SK-N-MC (cell line): ENCODE measurements around the gene UBXN2A.

Source experiments
- DNase-seq: peaks from one replicate; pipeline ENCODE4 v3.0.0-alpha.2; 2011; ENCODE audit warnings: low read depth, low spot score
- H3K27ac ChIP-seq: fragments of 200-600 bp; sonication (generic); 2 replicates; pipeline ENCODE4 v1.5.1; 2016; ENCODE audit warnings: mixed run types
- H3K36me3 ChIP-seq: fragments of 200-600 bp; sonication (generic); 2 replicates; pipeline ENCODE4 v1.6.1; 2017; ENCODE audit warnings: antibody characterized with exemption, low read length, mixed read lengths; ENCODE audit not compliant: insufficient read depth
- H3K4me3 ChIP-seq: fragments of 200-600 bp; sonication (generic); 2 replicates; pipeline ENCODE4 v1.5.1; 2016
- H3K9ac ChIP-seq: fragments of 200-600 bp; sonication (generic); 2 replicates; pipeline ENCODE4 v1.8.0; 2017; ENCODE audit warnings: mixed run types, mixed read lengths; ENCODE audit not compliant: insufficient read length
- H3K9me3 ChIP-seq: fragments of 200-600 bp; sonication (generic); 2 replicates; pipeline ENCODE4 v1.6.1; 2017; ENCODE audit warnings: low read depth, mild to moderate bottlenecking, antibody characterized with exemption, low read length, moderate library complexity, mixed read lengths
- EZH2 ChIP-seq: fragments of 200-600 bp; sonication (generic); IDR thresholded peaks from one replicate; pipeline ENCODE4 v1.6.1; 2017; ENCODE audit warnings: antibody characterized with exemption
- FOXP2 ChIP-seq: optimal IDR thresholded peaks from 2 replicates; pipeline ENCODE3; 2011; ENCODE audit warnings: mild to moderate bottlenecking, moderate library complexity; ENCODE audit not compliant: insufficient read depth; ENCODE audit errors: extremely low read length, control extremely low read depth
- POLR2AphosphoS5 ChIP-seq: IDR thresholded peaks from 2 replicates; pipeline ENCODE4 v1.6.1; 2012; ENCODE audit warnings: mild to moderate bottlenecking, low read depth, low read length, borderline replicate concordance

The UBXN2A gene

DNA sequence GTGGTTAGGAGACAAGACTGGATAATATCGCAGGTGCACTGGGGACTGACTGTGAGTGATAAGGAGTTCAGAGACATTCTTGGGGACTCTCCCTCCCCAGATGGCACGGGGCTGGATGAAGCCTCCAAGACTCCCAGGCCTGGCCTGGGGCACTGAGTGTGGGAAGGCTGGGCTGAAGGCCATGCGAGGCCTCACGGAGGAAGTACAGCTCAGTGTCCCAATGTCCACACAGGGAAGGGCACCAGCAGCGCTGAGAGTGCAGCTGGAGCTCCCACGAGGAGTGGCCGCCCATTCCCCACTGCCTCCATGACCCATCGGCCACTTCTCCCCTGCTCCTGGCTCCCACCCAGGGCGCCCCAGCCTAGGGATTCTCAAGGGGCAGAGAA lies 76.1 kb downstream of the UBXN2A start:
- no peaks in the 10 kb centered on the region for H3K36me3 ChIP-seq
- no peak overlapping the region for H3K4me3 ChIP-seq
- TF ChIP-seq FOXP2 (no peak), POLR2AphosphoS5 (no peak), EZH2 (no peak)
- H3K9me3 ChIP-seq, result no peaks in the 10 kb centered on the region
- no peak for DNase-seq
- H3K9ac ChIP-seq, result no peak overlapping the region
- H3K27ac ChIP-seq, result no peak overlapping the region

DNA sequence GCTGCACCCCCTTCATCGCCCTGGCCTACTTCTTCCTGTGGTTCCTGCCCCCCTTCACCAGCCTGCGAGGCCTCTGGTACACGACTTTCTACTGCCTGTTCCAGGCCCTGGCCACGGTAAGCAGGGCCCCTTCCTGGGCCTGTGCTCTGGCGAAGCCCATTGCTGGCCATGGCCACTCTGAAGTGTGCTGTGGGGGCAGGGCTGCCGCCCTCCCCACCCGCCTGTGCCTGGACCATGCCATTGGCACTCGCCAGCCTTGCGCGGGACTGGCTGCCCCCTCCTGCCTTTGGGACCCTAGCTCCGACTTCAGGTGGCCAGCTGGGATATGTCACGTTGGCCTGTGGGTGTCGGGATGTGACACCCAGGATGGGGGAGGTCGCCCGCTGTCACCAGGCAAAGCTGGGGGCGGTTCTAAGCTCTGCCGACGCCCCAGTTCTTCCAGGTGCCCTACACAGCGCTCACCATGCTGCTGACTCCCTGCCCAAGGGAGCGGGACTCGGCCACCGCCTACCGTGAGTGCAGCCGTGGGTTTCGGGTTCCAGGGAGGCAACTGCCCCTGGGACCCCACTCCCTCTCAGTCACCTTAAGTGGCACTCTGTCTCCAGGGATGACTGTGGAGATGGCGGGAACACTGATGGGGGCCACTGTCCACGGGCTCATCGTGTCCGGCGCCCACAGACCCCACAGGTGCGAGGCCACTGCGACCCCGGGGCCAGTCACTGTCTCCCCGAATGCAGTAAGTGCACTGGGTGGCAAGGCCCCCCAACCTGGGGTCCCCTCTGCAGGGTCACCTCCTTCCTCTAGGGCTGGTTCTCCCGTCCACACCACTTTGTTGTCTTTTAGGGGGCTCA lies 76.8 kb downstream of the UBXN2A start:
- no peak overlapping the region for H3K27ac ChIP-seq
- no peak for TF ChIP-seq POLR2AphosphoS5
- TF ChIP-seq FOXP2, result no peak
- no peak for TF ChIP-seq EZH2

DNA sequence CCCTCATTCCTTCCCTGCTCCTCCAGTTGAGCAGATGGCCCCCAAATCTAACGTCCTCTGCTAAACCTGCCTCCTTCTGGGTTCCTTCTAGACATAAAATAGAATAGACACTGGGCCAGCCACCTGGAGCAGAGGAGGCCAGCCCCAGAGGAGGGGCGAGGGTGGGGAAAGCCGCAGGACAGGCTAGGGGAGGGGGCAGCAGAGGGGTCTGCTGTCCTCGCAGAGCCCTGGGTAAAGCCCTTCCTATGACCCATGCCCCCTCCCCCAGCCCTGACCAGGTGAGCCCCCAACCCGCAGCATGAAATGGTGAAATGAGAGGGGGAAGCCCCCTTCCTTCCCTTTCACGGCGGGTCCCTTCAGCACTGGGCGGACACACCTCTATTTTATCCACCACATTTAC lies 77.4 kb downstream of the UBXN2A start:
- no peak for DNase-seq
- no peak overlapping the region for H3K4me3 ChIP-seq
- no peak overlapping the region for H3K9ac ChIP-seq
- H3K27ac ChIP-seq, result no peak overlapping the region
- H3K9me3 ChIP-seq, result no peaks in the 10 kb centered on the region
- TF ChIP-seq FOXP2 (no peak), POLR2AphosphoS5 (no peak), EZH2 (no peak)
- H3K36me3 ChIP-seq, result no peaks in the 10 kb centered on the region

More for the DNA sequence above, 76.8 kb downstream of the UBXN2A start:
- DNase-seq, result no peak
- H3K9me3 ChIP-seq, result no peaks in the 10 kb centered on the region
- H3K4me3 ChIP-seq, result no peak overlapping the region
- no peaks in the 10 kb centered on the region for H3K36me3 ChIP-seq
- H3K9ac ChIP-seq, result no peak overlapping the region

DNA sequence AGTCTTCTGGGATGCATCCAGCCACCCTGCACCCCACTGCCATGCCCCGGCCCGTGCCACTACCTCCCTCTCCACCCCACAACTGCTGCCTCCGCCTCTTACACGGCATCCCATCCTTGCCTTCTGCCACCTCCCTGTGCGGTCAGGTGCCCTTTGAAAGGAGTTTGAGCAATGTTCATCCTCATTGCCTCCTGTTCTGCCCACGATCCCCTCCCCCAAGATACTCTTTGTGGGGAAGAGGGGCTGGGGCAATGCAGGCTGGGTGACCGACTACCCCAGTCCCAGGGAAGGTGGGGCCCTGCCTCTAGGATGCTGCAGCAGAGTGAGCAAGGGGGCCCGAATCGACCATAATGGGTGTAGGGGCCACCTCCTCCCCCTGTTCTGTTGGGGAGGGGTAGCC lies 78.0 kb downstream of the UBXN2A start:
- no peaks in the 10 kb centered on the region for H3K9me3 ChIP-seq
- no peak overlapping the region for H3K9ac ChIP-seq
- no peak for TF ChIP-seq EZH2
- no peak for TF ChIP-seq FOXP2
- no peak for TF ChIP-seq POLR2AphosphoS5
- no peak for DNase-seq
- H3K36me3 ChIP-seq, result no peaks in the 10 kb centered on the region; the same call in 1 of the 2 replicates
- no peak overlapping the region for H3K4me3 ChIP-seq
- H3K27ac ChIP-seq, result no peak overlapping the region

DNA sequence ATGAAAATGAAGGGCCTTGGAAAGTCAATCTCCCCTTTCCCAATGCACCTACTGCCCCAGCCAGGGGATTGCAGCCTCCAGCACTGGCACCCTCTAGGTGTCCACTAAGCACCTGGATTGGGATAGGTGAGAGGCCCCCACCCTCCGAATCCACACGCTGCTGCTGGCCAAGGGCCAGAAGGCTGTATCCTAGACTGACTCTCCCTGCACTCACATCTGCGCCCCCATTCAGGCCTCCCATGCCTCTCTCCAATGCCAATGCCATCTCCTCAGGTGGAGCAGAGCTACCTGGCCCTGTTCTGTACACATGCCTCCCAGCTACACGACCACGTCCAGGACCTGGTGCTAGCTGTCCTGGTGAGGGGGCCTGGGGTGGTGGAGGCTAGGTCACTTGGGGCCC lies 79.5 kb downstream of the UBXN2A start:
- Histone ChIP-seq H3K27ac (no peak overlapping the region), H3K9ac (no peak overlapping the region), H3K4me3 (no peak overlapping the region), H3K9me3 (no peaks in the 10 kb centered on the region), H3K36me3 (no peaks in the 10 kb centered on the region; the same call in 1 of the 2 replicates)
- DNase-seq, result no peak
- no peak for TF ChIP-seq POLR2AphosphoS5
- TF ChIP-seq EZH2, result no peak
- no peak for TF ChIP-seq FOXP2

DNA sequence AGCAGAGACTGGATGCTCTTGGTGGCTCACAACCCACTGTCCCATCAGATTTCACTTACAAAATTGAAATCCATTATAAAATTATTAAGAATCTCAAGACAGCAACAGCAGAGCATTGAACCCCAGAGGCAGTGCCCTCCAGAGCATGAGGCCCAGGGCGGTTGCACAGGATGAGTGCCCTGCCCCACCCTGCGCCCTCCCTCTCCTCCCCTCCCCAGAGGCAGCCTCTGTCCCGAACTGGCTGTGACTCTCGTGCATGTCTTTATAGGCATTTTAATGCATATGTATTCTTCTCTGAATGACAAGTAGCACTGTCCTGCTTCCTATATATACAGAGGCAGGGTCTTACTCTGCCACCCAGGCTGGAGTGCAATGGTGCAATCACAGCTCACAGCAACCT lies 80.0 kb downstream of the UBXN2A start:
- H3K36me3 ChIP-seq, result no peaks in the 10 kb centered on the region; the same call in 1 of the 2 replicates
- no peak overlapping the region for H3K9ac ChIP-seq
- H3K9me3 ChIP-seq, result no peaks in the 10 kb centered on the region
- H3K27ac ChIP-seq, result no peak overlapping the region
- no peak for DNase-seq
- no peak overlapping the region for H3K4me3 ChIP-seq
- no peak for TF ChIP-seq EZH2
- no peak for TF ChIP-seq FOXP2
- no peak for TF ChIP-seq POLR2AphosphoS5

DNA sequence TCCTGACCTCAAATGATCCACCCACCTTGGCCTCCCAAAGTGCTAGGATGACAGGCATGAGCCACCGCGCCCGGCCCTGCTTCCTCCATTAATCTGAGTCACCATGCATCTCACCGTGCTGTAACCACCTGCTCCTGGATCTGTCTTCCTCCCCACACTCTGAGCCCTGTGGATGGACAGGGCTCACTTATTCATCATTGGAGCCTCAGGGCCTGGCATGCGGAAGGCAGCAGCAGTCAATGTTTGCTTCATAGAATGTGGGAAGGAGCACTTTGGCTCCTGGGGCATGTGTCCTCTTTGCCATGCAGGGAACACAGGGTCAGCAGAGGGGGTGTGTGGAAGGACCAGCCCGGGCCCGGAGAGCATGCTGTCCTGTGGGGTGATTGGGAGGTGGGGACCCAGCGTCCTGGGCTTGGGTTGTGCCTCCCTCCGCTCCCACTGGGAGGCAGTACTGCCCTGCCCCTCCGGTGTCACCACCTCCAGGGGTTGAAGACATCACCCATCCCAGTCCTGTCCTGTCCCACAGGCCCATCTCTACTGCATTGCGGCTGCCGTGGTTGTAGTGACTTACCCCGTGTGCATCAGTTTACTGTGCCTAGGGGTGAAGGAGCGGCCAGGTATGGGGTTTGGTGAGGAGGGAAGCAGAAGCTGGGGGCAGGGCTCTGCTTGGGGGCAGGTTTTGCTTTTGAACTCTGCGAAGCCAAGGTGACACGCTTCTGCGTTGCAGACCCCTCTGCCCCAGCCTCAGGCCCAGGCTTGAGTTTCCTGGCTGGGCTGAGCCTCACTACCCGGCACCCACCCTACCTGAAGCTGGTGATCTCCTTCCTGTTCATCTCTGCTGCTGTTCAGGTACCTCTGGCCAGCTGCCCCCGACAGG lies 81.1 kb downstream of the UBXN2A start:
- DNase-seq, result no peak
- no peak overlapping the region for H3K4me3 ChIP-seq
- H3K9me3 ChIP-seq, result no peaks in the 10 kb centered on the region
- peaks cover 2% of the 10 kb centered on the region; the same call in 1 of the 2 replicates for H3K36me3 ChIP-seq
- TF ChIP-seq POLR2AphosphoS5, result no peak
- H3K27ac ChIP-seq, result no peak overlapping the region
- no peak overlapping the region for H3K9ac ChIP-seq

DNA sequence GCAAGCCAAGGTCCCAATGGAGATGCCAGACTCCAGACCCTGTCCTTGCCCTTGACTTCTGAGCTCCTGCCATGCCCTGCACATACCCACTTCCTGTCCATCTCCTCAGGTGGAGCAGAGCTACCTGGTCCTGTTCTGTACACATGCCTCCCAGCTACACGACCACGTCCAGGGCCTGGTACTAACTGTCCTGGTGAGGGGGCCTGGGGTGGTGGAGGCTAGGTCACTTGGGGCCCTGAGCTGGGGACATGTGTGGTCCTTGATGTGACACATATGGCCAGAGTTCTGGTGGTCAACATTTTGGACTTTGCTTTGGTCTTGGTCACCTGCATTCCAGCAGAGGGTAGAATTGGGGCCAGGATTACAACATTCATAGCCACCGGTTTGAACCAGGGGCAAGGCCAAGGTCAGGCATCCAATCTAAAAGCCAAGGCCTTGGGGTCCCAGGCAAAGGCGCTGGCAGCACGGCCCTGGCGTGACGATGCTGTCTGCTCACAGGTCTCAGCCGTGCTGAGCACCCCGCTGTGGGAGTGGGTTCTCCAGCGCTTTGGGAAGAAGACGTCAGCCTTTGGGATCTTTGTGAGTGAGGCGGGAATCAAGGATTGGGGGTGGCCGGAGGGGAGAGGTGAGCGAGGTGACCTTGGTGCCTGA lies 82.2 kb downstream of the UBXN2A start:
- no peak overlapping the region for H3K27ac ChIP-seq
- H3K9me3 ChIP-seq, result no peaks in the 10 kb centered on the region
- no peak overlapping the region for H3K4me3 ChIP-seq
- TF ChIP-seq EZH2 (no peak), POLR2AphosphoS5 (no peak), FOXP2 (no peak)
- peaks cover 6% of the 10 kb centered on the region; the same call in 1 of the 2 replicates for H3K36me3 ChIP-seq
- no peak overlapping the region for H3K9ac ChIP-seq
- DNase-seq, result no peak
